HG03460 (cell line): ENCODE data around the gene RRBP1.

Source experiments
- ATAC-seq: cut with Tn5 transposase; IDR thresholded peaks from one replicate; pipeline ENCODE4 v1.9.1; 2021; ENCODE audit not compliant: unreplicated experiment

RRBP1 gene

GRCh38 chr20:17637985-17638640, 43.9 kb downstream of the RRBP1 start:
- ATAC-seq: no peak

- ATAC-seq: no peak
Observed at GRCh38 chr20:17637413-17637780, 44.6 kb downstream of the RRBP1 start.

- no peak for ATAC-seq
Observed at GRCh38 chr20:17636523-17637412, 45.3 kb downstream of the RRBP1 start.

- ATAC-seq: no peak
Observed at GRCh38 chr20:17635332-17636244, 46.5 kb downstream of the RRBP1 start.

GRCh38 chr20:17634661-17635331, 47.2 kb downstream of the RRBP1 start:
- ATAC-seq: no peak

- no peak for ATAC-seq
Observed at GRCh38 chr20:17633850-17634500, 48.1 kb downstream of the RRBP1 start.

GRCh38 chr20:17633221-17633849, 48.7 kb downstream of the RRBP1 start:
- ATAC-seq: no peak

- ATAC-seq: no peak
Observed at GRCh38 chr20:17631576-17632319, 50.3 kb downstream of the RRBP1 start.

GRCh38 chr20:17630806-17631195, 51.2 kb downstream of the RRBP1 start:
- ATAC-seq: no peak

GRCh38 chr20:17630151-17630805, 51.8 kb downstream of the RRBP1 start:
- ATAC-seq: no peak

- no peak for ATAC-seq
Observed at GRCh38 chr20:17629678-17630089, 52.4 kb downstream of the RRBP1 start.

GRCh38 chr20:17629025-17629424, 53.0 kb downstream of the RRBP1 start:
- ATAC-seq: no peak

- no peak for ATAC-seq
Observed at GRCh38 chr20:17628101-17628841, 53.8 kb downstream of the RRBP1 start.

GRCh38 chr20:17627101-17627955, 54.7 kb downstream of the RRBP1 start:
- ATAC-seq: no peak

- ATAC-seq: no peak
Observed at GRCh38 chr20:17626217-17627007, 55.6 kb downstream of the RRBP1 start.
